Caki2 (cell line): Measurements from ENCODE around the gene KBTBD13. TPM values are rescaled to one million over a fixed set of nuclear protein-coding genes. Genes with fewer than 3 reads are reported as not detected.
A peak's percentile ranks its signal among the peaks of the same experiment; 100 is the strongest.
"Not testable (repeated sequence)": the region's sequence is repeated elsewhere in the genome, so short reads cannot be mapped to it uniquely, and the experiment has no call there.

Source experiments
- DNase-seq: peaks from one replicate; pipeline ENCODE4 v3.0.0-alpha.2; 2015; ENCODE audit warnings: low read depth
- in situ Hi-C: cut with HindIII; loops from 2 replicates; pipeline ENCODE4 v1.10.0; 2016; ENCODE audit warnings: low sequenced_read_pairs, low pct_unique_long_range_greater_than_20kb, mixed read lengths
- total RNA-seq: library from RNA; depleted of rRNA; stranded (reverse); fragments of >200 nt; shearing (Covaris generic); gene quantifications from 2 replicates; pipeline ENCODE4 v1.2.3, GENCODE V29; 2014; ENCODE audit warnings: low replicate concordance

KBTBD13 gene
- total RNA-seq, 1 experiment from 2014 or later = not detected

DNA sequence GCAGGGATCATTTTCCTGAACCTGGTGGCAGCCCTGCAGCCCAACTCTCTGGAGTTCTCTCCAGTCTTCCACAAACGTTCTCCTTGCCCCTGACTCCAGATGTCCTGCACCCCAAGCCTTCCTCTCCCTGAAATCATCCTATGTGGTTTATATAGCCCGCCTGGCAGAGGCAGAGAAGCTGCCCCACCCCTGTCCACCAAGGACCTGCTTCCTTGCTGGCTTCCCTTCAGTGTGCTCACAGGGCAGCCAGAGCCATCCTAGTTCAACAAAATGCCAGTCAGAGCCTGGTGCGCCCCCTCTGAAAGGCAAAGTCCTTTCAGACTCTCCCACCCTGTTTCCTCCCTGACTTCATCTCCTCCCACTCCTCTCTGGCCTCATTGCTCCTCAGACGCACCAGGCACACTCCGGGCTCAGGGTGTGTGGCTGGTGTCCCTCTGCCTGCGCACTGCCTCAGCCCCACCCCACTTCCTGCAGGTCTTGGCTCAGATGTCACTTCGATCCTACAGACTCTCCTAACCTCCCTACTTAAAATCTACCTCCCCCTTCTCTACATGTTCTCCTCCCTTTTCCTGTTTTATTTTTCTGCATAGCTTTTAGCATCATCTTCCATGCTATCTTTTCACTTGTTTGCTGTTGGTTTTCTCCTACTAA, 5.9 kb downstream of the KBTBD13 start:
- no peak for DNase-seq

DNA sequence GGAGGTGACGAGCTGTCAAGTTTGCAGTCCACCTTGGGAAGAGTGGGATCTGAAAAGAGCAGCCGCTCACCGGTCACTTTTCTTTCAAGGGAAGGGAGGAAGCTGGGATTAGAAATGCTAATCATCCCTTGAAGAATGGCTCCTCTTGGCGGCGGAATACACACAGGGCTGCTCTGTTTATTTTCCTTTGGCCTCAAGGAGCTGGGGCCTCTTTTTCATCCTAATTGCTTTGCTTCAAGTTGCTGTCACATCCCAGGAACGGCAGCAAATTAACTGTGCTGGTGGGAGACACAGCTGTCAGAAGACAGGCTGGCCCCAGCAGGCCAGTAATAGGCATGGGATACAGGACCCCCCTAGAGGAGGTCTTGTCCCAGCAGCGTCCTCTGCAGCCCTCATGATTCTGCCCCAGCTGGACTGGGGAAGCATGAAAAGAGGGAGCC, 6.7 kb downstream of the KBTBD13 start:
- DNase-seq = peak; percentile 37
- in situ Hi-C loops = no loop called here

More for the DNA sequence above, 5.9 kb downstream of the KBTBD13 start:
- in situ Hi-C loops = no loop called here

DNA sequence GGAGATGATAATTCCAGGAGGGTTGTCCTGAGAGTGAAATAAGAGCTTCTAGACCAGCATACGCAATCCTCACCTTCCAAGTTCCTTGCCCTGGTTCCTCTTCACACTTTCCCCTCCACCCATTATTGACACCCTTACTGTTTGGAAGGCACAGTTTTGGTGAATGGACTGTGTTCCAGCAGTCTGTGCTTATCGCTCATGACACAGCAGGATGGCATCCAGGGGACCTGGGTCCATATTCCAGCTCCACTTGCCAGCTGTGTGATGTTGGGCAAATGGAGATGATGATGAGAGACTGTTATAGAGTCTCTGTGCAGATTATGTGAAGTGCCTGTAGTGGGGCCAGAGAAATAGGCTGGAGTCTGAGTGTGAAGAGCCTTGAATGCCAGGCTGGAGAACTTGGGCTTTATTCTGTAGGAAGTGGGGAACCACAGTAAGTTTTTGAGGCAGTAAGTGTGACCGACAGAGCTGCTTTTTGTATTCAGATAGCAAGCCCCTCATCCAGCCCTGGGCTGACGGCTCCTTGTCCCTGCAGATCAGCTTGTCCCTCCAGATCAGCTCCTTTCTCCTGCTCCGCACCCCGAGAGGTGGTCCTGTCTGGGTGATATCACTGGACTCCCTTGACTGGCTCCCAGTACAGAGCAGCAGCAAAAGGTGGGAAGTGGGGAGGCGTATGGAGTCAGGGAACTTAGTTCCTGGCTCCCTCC, 8.1 kb downstream of the KBTBD13 start:
- no peak for DNase-seq
- in situ Hi-C loops = no loop called here

DNA sequence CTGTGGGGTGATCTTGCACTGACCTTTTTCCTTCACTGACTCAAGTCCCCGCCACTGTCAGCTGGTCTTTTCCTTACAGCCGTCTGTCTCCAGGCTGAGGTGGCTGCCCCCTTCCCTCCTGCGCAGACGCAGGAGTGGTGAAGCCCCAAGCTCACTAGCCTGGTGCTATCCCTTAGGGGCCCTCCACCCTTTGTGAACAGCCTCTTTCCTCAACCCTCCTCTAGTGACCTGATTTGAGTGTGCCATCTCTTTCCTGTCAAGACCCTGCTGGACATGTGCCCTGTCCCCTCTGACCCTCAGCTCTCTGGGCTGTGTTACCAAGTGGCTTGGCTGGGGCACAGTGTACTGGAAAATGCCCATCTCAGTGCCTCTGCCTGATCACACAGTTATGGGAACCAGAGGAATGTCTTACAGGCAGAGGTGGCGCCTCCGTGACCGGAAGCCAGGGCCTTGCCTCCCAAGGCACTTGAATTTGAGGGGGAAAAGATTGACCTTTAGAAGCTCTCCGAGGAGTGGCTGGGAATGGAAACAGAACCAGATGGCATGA, 8.7 kb downstream of the KBTBD13 start:
- in situ Hi-C loops = no loop called here
- no peak for DNase-seq

DNA sequence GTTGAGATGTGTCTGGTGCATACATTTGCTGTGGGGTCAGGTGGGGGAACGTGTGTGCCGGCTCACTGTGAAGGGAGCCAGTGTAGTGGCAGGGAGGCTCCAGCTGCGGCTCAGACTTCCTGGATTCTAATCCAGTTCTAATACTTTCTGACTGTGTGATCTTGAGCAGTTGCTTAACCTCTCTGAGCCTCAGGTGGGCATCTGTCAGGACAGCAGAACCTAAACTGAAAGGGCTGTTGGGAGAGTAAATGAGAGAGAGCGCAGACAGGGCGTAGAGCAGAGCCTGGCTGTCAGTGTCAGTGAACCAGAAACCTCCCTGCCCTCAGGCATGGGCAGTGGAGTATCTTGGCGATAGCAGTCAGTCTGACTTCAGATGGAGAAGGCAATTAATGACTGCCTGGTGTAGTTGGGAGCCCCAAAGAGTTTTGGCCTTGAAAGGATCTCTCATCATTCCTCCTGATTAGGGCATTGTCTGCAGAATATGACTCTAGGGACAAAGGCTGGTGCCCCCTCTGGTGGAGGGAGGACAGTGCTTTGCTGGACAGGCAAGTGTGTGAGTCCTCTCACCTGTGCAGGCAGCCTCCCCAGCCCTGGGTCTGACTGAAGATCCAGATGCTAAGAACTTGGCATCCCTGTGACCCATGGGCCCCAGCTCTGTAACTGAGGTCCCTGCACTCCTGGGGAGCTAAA, 9.6 kb downstream of the KBTBD13 start:
- in situ Hi-C loops = no loop called here

DNA sequence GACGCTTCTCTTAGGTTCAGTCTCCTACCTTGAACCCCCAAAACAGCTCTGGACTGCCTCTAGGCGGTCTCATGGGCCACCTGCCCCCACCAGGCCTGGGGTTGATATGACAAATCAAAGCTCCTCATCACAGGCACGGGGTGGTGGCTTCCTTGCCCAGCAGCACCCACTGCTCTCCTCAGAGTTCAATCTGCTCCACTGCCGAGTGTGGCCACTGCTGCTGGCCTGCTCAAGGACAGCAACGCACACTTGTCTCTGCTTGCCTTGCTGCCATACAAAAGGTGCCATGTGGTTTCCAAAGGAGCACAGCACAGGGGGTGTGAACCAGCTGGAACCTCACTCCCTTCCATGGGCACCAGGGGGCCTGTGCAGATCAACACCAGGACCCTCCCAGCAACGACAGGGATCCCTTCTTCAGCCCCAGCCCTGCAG, 10.2 kb downstream of the KBTBD13 start:
- no peak for DNase-seq
- in situ Hi-C loops = no loop called here

More for the DNA sequence above, 9.6 kb downstream of the KBTBD13 start:
- DNase-seq = peak; percentile 30

DNA sequence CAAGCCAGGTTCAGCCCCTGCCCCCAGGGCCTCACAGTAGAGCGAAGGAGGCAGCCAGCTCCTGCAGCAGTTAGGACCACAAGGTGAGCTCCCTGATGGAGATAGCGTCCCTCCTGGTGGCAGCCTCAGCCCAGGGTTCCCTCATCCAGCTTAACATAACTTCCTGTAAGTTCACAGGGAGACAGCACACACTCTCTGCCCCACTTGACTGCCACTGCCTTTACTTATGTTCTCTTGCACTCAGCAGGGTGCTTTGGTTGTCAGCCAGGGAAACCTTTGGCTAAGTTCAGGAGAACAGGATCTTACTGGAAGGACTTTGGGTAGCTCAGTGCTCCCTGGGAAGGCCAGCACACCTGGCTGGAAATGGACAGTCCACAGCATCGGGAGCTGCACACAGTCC, 10.9 kb downstream of the KBTBD13 start:
- no peak for DNase-seq
- in situ Hi-C loops = no loop called here

DNA sequence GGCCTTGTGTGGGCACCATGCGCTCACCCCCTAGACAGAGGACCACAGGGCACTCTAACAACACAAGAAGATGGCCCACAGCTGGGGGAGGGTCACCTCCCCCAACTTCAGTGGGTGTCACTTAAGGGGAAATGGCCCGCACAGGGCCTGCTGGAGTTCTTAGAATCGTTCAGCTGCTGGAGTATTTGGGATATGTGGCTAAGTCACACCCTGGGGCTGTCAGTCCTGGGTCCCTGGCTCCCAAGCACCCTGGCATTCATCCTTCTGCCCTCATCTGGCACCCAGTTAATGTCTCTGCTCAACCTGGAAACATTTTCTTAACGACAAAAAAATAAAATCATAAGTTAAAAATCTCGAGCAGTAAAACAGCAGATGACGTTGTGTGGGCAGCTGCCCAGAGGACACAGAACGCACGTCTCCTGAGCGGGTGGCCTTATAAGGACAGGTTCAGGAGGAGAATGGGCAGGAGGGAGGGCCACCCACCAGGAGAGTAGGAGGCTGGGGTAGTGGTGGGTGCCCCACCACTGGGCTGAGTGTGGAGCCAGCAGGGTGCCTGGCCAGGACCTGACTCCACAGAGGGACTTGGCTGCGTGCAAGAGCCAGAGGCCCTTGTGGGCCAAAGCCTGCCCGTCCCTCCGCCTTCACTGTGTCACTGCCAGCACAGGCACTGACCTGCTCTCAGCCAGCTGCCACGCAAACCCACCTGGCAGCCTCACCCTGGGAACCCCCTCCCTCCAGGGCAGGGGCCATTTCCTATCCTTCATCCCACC, 11.5 kb downstream of the KBTBD13 start:
- no peak for DNase-seq
- in situ Hi-C loops = no loop called here

DNA sequence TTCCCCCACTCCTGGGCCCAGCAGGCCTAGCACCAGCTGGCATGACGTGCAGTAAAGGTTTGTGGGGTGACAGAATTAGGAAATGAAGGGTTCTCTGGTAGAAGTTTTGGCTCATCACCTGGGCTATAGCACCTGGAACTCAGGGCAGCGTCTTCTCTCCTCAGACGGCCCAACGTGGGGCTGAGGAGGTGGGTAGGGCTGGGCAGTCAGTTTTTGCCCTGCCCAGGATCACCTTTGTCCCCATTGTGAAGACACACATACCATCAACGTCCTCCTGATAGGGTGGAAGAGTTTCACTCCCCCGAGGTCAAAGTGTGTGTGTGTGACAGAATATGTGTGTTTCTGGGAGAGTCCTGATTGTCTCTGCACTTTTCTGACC, 12.1 kb downstream of the KBTBD13 start:
- in situ Hi-C loops = no loop called here
- no peak for DNase-seq

DNA sequence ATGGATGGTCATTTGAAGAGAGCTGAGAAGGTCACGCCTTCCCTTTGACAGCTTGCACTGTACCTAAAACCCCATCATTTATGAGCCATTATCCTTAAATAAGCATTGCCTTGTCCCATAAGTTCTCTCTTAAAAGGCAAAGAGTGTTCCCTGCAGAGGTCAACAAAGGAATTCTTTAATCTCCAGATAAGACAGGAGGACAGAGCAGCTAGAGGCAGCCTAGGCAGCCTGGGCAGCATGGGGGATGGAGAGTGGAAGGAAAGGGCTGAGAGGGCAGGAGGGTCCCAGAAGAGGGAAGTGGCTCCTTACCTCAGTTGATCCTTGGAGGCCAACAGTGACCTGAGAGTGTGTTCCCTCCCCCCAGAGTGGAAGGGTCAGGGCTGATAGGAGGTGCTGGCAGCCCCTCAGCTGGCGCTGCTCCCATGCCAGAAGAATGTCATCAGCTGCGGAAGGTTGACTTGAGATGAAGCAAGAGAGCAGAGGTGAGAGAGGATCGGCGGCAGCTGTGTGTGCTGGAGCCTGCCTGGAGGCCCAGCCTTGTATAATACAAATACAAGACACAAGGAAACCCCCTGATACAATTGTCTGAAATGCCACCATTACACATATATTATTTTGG, 12.8 kb downstream of the KBTBD13 start:
- DNase-seq = no peak
- in situ Hi-C loops = no loop called here

DNA sequence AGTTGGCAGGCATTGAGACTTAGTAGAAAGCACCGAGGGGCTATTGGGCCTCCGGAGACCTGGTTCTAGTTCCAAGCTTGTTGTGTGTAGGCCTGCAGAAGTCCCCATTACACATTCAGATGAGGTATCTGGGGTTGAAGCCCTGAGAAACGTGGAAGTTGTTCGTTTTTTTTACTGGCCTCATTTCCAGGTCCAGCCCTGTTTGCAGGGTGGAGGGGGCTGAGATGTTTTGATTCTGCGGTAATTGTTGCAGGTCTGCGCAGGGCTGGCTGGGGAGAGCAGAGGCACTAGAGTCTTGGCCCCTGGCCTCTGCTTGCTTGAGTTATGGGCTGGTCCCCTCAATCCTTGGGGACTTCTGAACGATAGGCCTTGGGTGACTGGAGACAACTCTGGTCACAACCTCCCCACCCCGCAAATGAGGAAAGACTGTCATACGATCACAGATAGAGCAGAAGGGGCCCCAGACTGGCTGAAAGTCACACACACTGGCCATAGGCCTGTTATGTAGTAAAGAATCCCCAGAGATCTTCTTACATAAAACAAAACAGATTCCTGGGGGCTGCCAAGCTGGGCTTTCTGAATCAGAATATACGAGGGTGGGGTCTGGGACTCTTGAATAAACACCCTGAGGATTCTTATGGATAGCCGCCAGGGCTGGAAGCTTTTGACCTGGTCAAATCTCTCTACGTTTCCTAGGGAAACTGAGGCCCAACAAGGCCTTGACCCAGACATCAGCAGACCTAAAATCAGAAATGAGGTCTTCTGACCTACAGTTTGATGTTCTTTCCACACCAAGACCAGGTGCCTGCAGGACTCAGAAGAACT, 15.6 kb downstream of the KBTBD13 start:
- in situ Hi-C loops = no loop called here
- no peak for DNase-seq

DNA sequence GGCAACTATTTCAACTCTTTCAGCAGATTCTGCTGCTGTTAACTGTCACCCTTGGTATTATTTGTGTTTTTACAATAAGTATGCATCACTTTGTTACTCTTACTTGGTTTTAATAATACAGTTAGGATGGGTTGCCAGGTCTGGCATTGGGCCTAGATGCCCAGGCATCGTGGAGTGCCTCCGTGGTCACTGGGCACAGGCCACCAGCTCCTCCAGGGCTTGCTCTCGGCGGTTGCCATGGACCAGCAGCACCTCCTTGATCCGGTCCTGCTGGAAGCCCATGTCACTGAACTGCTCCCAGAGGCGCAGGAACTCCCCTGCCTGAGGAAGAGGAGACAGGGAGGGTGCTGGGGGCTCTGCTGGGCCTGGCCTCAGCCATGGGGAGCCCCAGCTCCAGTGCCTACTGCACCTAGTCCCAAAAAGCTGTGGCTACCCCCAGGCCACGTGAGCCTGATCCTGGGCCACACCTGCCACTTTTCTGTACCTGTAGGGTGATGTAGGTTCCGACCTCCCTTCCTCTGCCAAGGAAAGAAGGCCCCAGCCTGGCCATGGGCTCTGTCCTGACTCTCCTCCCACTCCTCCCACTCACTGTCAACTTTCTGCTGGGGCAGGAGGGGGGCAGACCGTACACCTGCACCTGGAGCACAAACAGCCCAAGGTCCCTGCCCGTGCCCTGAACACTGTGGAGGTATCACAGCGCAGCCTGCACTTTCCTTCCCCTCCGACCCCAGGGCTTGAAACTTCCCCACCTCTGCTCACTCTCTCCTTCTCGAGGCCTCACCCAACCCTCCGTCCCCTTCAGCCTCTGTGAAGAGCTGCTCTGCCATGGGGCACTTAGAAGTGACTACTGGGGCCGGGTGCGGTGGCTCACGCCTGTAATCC, 16.6 kb downstream of the KBTBD13 start:
- DNase-seq = no peak
- in situ Hi-C loops = no loop called here

DNA sequence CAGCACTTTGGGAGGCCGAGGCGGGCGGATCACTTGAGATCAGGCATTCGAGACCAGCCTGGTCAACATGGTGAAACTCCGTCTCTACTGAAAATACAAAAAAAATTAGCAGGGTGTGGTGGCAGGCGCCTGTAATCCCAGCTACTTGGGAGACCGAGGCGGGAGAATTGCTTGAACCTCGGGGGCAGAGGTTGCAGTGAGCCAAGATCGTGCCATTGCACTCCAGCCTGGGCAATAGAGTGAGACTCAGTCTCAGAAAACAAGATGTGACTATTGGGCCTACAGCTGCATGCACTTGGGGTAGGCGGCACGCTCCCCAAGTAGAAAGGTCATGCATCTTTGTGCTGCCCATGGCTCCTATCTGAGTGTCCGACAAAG, 17.2 kb downstream of the KBTBD13 start:
- DNase-seq, in situ Hi-C loops: not testable (repeated sequence)

DNA sequence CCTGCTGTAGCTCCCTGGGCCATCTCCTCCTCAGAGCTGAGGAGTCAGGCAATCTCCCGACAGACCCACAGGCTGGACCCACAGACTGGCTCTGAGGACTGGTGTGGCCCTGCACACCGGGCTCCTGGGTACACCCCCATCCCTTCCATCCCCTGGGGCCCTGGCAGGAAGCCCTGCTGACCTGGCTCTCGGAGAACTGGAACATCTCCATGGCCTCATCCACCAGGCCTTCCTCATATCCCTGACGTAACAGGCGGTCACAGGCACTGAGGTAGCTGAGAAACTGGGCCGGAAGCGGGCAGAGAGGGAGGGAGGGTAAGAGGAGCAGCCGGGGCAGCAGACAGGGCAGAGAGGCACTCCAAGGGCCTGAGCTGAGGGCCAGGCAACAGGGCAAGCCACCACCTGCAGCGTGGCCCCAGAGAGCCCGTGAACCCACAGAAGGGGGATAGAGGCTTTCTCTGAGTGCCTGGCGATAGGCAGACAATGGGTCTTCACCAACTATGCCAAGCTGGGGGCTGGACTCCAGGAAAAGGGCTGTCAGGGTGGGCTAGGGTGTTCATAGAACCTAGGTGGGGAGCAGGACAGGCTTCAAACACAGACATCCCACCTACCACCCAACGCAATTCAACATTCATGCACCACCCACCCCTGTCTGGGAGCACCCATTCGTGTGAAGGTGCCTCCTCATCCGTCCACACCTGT, 17.9 kb downstream of the KBTBD13 start:
- in situ Hi-C loops = no loop called here

DNA sequence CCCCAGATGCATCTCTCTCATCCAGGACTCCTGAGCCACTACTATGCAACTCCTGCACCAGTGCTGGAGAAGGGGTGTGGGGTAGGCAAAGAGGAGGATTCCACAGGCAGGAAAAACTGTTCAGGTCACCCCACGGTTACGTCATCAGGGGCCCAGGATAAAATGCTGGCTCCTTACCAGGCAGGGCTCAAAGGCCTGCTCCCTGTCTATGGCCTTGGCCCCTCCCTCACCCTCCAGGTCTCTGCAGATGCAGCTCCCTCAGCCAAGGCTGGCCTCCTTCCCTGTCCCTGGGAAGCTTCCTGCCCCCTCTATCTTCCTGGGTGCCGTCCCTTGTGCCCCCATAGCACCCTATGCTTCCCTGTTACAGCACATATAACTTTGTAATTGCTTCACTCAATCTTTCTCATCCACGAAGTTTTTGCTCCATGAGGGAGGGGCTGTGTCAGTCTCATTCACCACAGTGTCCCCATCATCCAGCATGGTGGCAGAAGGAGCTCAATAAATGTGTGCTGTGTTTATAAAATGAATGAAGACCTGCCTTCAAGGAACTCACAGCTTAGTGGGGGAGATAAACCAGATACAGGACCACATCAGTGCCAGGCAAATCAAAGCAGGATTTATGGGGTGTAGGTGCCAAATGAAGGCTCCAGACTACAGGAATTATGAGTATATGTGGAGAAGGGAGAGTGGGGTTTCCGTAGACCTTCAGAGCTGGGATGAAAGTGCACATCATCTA, 18.6 kb downstream of the KBTBD13 start:
- DNase-seq = no peak
- in situ Hi-C loops = no loop called here

More for the DNA sequence above, 17.9 kb downstream of the KBTBD13 start:
- DNase-seq = no peak
